Measurements from ENCODE around the gene C4A.

Gene C4A

GRCh38 chr6:31949926-31950548 is 31.8 kb upstream of the C4A start:
- no peak for TF ChIP-seq CTCF (conservative IDR thresholded peaks at IDR 0.05; ENCODE audit: control insufficient read depth, insufficient read depth, low read depth, low read length)
- no peak overlapping the region for H3K4me3 ChIP-seq (ENCODE audit: control insufficient read depth, low read depth, low read length)
- no peak for DNase-seq (ENCODE audit: low read depth)

- peak; percentile 74 for DNase-seq (ENCODE audit: low read depth)
Measured at GRCh38 chr6:31952140-31952805, 29.6 kb upstream of the C4A start.

GRCh38 chr6:31952890-31953289 is 29.0 kb upstream of the C4A start:
- no peak overlapping the region for H3K4me3 ChIP-seq (ENCODE audit: control insufficient read depth, low read depth, low read length)
- no peak for DNase-seq (ENCODE audit: low read depth)
- TF ChIP-seq CTCF (conservative IDR thresholded peaks at IDR 0.05; ENCODE audit: control insufficient read depth, insufficient read depth, low read depth, low read length) = no peak

More at GRCh38 chr6:31952140-31952805, 29.6 kb upstream of the C4A start:
- TF ChIP-seq CTCF (conservative IDR thresholded peaks at IDR 0.05; ENCODE audit: control insufficient read depth, insufficient read depth, low read depth, low read length) = peak; percentile 92
- H3K4me3 ChIP-seq (ENCODE audit: control insufficient read depth, low read depth, low read length) = no peak overlapping the region

- TF ChIP-seq CTCF (conservative IDR thresholded peaks at IDR 0.05; ENCODE audit: control insufficient read depth, insufficient read depth, low read depth, low read length) = no peak
- no peak overlapping the region for H3K4me3 ChIP-seq (ENCODE audit: control insufficient read depth, low read depth, low read length)
- DNase-seq (ENCODE audit: low read depth) = no peak
Measured at GRCh38 chr6:31954511-31954910, 27.3 kb upstream of the C4A start.

- no peak overlapping the region for H3K4me3 ChIP-seq (ENCODE audit: control insufficient read depth, low read depth, low read length)
- no peak for TF ChIP-seq CTCF (conservative IDR thresholded peaks at IDR 0.05; ENCODE audit: control insufficient read depth, insufficient read depth, low read depth, low read length)
- DNase-seq (ENCODE audit: low read depth) = no peak
Measured at GRCh38 chr6:31956796-31957195, 25.1 kb upstream of the C4A start.

- no peak for TF ChIP-seq CTCF (conservative IDR thresholded peaks at IDR 0.05; ENCODE audit: control insufficient read depth, insufficient read depth, low read depth, low read length)
- peak overlapping the region; percentile 96 for H3K4me3 ChIP-seq (ENCODE audit: control insufficient read depth, low read depth, low read length)
- no peak for DNase-seq (ENCODE audit: low read depth)
Measured at GRCh38 chr6:31958412-31958740, 23.5 kb upstream of the C4A start.

Measured in fibroblast of mammary gland (primary cell).